Stimulated activated CD8-positive, alpha-beta memory T cell treated with anti-CD3 and anti-CD28 coated beads, Interleukin-15, amount 100 ng/mL, for 24 hours (primary cell): ENCODE results near the gene CIB4.
"Not testable (repeated sequence)": the region's sequence is repeated elsewhere in the genome, so short reads cannot be mapped to it uniquely, and the experiment has no call there.

ENCODE experiments used
- DNase-seq: peaks from one replicate; pipeline ENCODE4 v3.0.0-alpha.2; 2020; ENCODE audit warnings: low read depth

CIB4 gene

DNA sequence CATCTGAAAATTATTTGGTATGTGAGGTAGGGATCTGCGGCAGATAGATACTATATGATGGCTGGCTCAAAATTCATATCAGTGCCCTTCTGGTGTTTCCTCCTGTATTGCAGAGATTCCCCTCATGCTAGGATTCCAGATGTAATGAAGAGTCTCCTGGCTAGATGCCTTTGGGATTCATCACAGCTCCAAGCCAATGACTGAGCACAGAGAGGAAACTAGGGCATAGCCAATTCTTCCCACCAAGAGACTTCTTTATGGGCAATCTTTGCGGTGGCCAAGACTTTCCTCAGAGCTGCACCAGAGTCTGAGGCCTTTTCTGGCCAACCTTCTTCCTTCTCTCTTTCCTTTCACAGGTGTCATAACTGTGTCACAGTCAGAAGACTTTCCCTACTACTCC lies 25.5 kb upstream of the CIB4 start:
- no peak for DNase-seq

DNA sequence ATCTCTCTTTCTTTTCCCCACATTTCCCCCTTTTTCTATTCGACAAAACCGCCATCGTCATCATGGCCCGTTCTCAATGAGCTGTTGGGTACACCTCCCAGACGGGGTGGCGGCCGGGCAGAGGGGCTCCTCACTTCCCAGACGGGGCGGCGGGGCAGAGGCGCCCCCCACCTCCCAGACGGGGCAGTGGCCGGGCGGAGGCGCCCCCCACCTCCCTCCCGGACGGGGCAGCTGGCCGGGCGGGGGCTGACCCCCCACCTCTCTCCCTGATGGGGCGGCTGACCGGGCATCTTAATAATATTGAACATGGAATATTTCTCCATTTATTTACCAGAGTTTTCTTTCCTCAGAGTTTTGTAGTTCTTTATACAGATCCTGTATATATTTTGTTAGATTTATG lies 24.1 kb upstream of the CIB4 start:
- DNase-seq, result not testable (repeated sequence)

DNA sequence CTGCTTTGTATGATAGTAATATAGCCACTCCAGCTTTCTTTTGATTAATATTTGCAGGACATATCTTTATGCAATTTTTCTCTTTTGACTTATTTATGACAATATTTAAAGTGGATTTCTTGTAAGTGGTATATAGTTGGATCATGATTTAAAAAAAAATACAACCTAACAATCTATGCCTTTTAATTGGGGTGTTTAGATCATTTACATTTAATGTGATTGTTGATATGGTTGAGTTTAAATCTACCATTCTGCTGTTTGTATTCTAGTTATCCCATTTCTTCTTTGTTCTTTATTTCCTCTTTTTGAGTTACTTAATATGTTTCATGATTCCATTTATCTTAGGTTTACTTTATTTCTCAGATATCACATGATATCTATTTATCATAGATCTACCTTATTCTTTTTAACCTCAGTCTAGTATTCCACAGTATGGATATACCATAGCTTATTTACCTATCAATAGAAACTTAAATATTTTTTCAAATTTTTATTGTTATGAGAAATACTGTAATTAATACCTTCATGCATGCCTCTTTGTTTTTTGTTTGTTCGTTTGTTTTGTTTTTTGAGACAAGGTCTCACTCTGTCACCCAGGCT lies 19.3 kb upstream of the CIB4 start:
- no peak for DNase-seq

DNA sequence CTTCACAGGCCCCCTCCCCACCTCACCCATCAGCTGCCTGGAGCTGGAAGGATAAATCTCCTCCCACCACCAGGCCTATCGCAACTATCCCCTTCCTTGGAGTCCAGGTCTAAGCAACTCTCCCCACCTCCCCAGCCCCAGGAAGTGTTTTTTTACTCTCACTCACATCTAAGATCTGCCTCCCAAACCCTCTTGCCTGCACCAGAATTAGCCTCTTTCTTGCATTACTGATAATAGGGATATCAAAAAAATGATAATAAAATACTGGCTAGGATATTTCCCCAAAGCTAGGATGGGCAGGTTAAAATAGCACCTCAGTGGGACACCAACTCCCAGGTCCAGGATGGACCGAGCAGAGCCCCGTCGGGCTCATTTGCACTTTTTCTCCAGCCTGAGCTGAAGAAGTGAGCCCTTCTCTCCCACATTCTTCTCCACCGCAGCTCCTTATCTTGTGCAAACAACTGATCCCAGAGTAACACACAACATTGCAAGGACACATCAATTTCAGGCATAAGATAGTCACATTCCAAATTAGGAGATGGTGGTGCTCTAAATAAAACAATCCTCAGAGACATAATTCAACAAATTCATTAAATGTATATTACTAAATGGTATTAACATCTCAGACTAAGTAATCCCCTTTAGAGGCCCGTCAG lies 17.7 kb upstream of the CIB4 start:
- no peak for DNase-seq

DNA sequence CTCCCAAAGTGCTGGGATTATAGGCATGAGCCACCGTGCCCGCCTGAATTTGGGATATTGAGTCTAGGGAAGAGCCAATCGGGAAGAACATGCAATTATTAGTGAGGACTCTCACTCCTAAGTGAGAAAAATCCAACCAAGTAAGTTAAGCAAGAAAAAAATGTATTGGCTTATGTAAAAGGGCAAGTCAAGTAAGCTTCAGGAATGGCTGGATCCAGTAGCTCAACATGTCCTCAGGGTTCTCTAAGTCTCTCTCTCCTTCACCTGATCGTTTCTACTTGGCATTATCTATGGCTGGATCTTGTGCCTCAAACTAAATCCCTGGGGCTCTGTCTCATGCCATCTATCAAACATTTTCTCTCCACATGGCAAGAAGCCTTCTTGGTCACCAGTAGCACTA lies 16.1 kb upstream of the CIB4 start:
- DNase-seq, result no peak

DNA sequence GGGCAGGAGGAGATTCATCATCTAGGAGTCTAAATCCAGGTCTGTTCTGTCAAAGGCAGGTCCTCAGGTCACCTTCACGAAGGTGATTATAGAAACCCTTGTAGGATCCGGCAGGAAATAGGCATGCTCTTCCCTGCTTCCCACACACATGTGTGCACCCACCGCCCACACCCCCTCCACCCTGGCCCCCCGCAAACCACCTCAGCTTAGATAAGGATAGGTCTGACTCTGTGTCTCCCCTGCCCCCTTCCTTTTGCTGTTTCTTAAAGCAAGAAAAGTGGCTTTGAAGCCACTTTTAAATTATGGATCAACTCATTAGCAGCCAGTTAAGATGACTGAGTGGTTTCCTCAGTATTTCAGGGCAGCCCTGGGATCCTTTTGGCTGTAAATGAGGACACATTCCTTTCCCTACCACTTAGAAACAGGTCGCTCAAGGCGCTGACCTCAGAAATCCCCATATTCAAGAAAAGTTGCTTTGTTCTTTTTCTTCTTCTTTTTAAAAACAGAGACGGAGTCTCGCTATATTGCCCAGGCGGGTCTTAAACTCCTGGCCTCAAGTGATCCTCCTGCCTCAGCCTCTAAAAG lies 14.5 kb upstream of the CIB4 start:
- DNase-seq, result no peak

DNA sequence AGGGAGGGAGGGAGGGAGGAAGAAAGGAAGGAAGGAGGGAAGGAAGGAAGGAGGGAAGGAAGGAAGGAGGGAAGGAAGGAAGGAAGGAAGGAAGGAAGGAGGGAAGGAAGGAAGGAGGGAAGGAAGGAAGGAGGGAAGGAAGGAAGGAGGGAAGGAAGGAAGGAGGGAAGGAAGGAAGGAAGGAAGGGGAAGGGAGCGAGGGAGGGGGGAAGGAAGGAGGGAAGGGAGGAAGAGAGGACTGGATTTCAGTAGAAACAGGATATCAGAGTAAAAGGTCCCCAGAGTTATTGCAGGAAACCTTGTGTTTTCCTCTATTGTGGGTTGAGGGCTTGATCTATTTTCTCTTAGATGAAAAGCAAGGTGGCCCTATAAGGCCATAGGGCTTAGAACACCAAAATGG lies 14.0 kb upstream of the CIB4 start:
- DNase-seq, result not testable (repeated sequence)

DNA sequence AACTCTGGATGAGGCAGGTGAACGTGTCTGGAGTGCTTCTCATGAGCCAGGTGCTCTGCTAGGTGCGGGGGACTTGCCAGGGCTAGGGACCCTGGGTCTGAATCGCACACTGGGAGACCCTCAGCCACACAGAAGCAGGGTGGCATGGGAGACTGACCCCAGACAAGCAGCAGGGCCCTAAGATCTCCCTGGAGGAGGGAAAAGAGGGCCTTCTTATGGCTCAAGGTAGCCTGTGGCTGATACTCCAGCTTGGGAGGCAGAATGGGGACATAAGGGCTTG lies 12.8 kb upstream of the CIB4 start:
- DNase-seq, result no peak

DNA sequence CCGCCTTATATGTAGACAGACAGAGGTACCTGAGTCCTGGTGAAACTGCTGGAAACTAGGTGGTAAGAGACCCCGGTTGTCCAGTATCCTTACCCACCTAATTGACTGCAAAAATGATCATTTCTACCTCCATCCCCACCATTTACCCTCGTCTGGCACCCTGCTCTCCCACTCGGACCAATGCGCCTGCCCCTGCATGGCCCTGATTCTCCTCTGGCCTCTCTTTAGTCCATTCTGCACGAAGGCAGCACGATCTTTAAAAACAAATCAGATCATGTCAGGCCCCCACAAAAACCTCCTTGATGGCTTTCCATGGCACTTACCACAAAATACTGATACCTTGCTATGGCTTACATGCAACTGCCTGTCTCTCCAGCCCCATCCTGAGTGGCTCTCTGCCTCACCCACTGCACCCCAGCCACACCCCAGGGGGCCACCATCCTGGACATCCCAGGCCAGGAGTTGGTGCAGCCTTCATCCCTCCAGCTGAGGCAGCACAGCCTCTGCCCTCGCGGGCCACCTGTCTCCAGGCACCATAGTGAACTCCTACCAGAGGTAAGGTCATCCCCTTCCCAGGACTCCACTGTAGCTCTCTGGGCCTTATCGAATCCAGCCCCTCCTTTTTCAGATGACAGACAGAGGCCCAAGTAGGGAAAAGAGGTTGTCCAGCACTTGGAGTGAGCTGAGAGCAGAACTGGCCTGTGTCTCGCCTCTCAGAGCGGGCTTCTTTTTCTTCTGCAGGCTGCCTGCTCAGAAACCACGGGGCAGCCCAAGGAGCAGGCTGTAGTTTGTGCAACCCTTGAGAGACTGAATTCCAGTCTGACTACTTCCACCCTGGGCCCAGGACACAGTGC lies 12.3 kb upstream of the CIB4 start:
- no peak for DNase-seq

DNA sequence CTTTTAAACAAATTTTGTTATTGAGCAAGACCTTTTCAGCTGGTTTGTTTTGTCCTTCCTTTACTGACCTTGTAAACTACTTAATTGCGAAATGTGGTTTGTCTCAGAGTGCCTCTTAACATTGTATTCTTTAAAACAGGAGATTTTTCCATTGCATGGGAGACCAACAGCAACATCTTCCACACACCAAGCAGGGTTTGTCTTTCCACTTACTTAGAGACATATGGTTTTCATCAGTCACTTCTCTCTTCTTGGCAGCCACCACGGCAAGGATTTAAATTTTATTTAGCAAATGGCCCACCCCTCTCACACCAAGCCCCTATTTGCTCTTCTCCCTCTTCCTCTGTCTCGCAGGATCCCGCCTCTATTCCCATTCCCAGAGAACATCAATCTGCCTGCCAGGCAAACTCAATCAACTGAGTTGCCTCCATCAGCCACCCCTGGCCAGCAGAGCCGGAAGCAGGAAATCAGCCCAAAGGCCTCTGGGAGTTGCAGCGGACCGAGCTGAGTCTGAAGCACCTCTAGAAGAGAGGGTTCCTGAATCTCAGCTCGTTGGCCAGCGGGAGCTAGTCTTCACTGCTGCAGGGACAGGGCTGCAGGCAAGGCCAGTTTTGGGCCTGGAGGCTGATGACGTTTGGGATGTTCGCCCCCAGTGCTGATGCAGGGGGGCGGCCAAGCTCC lies 11.3 kb upstream of the CIB4 start:
- DNase-seq, result no peak

DNA sequence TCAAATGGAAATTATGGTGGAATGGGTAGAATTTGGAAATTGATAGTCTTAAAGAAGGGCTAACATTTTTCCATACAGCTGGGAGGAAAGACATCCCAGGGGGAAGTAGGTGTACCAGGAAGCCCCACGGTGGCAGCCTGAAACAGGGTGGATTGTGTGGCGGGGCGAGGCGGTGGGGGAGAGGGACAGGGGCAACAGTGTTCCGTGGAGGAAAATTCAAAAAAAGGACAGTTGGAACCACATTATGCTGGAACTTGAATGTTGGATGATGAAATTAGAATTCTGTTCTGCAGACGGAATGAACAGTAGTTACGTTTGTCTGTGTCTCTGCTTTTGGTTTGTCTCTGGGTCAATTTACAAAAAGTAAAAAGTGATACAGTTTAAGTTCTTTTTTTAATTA lies 10.6 kb upstream of the CIB4 start:
- DNase-seq, result no peak

DNA sequence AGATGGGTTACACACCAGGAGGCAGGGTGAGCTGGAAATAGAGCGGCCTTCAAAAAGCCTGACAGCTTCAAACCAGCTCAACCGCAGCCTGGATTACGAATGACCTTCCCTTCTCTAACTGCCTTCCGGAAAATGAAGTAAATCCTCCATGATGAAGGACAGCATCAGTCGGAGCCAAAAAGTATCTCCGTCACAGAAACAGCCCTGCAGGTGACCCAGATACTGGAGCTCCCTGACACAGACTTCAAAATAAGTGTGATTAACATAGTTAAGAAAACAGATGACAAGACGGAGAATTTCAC lies 10.3 kb upstream of the CIB4 start:
- DNase-seq, result no peak

DNA sequence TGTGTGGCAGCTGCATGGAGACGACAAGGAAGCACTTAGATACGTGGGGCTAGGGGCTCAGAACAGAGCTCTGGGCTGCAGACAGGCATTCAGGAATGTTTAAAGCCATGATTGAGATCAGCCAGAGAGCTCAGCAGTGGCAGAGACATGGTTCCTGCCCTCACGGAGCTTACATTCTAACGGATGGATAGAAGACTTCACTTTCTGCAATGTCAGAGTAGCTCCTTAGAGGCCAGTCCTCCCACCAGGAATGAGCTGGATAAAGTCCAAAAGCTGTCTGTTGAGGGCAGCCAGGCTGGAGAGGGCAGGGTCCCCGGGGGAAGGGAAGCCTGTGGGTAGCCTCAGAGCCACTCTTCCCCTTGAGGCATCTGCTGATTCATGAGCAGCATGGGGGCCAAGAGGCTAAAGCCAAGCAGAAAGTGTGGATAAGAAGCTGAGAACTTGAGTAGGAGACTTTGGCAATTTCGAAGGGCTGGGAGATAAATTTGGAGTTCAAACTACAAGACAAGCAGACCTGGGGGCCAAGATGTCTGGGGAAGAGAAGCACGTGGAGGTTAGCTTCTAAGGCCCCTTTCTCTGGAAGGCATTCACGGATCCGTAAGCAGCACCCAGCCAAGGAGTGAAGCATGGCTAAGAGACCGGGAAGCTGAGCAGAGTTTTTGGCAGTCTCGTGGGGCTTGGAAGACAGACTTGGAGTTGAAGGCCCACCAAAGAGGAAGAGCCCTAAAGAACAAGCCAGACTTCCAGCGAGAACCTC lies 9.7 kb upstream of the CIB4 start:
- DNase-seq, result no peak

DNA sequence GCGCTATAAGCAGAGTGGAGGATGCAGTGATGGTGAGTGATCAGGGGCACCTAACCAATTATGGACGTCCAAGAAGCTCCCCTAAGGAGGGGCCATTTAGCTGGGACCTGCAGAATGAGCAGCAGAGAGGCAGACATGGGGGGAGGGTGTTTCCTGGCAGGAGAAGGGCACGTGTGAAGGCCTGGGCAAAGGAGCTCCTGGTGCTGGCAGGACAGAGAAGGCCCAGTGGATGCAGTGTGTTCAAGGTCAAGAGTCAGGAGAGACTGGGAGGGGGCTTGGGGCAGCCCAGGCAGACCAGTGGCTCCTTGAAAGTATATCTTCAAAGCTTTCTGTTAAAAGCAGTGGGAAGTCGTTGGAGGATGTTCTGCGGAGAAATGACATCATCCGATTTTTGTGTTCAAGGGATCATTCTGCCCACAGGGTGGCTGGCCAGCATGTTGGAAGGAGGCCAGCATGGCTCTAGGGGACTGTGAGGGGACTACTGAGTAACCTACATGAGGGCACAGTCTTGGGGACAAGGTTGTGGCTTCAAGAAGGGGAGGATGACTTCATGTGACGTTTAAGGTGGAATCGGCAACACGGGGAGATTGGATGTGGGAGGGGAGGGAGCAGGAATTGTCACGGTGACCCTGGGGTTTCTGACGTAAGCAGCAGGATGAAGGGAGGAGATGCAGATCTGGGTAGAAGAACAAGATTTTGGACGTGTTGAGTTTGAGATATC lies 9.0 kb upstream of the CIB4 start:
- no peak for DNase-seq

DNA sequence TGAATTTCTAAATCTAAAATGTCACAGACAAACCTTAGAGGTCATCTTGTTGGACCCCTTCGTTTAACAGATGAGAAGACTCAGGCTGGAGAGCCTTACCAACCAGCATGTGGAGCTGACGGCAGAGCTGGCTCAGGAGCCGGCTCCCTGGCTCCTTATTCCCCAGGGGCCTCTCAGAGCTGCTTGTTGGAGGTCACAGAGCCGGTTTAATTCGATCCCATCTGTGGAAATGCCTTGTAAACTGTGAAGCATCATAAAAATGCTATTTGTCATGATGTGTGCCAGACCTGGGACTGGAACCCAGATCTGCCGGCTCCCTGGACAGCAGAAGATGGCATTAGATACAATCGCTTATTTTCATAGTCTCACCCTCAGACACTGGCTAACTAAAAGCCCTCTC lies 8.2 kb upstream of the CIB4 start:
- DNase-seq, result no peak

DNA sequence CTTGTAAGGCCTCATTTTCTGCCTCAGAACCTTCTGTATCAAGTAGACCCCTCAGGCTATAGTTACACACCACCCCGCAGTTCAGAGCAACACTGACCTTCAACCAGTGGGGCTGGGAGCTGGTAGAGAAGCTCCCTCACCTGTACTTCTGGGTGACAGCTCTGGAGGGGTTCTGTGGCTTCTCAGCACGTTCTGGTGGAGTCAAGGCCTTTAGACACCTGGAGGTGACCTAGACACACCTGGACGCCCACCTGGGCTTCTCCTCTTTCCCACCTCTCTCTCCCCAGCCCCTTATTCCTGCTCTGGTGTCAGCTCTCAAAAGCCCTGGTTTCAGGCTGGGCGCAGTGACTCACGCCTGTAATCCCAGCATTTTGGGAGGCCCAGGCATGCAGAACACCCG lies 7.3 kb upstream of the CIB4 start:
- DNase-seq, result no peak

DNA sequence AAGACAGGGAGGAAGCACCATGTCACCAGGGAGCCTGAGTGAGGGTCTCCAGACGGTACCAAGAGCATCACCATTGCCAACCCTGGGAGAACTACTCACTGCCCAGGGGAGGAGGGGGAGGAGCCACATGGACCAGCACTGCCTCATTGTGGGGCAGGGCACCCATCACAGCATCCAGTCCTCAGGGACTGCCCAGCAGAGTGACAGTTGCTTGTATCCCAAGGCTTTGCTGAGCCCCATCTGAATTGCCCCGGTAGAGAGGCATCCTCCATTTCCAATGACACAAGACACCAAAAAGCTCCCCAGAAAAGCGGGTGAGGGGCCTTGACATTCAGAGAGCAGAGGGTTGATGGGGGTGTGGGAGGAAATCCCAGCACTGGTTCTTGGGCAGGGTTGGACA lies 6.8 kb upstream of the CIB4 start:
- DNase-seq, result no peak

DNA sequence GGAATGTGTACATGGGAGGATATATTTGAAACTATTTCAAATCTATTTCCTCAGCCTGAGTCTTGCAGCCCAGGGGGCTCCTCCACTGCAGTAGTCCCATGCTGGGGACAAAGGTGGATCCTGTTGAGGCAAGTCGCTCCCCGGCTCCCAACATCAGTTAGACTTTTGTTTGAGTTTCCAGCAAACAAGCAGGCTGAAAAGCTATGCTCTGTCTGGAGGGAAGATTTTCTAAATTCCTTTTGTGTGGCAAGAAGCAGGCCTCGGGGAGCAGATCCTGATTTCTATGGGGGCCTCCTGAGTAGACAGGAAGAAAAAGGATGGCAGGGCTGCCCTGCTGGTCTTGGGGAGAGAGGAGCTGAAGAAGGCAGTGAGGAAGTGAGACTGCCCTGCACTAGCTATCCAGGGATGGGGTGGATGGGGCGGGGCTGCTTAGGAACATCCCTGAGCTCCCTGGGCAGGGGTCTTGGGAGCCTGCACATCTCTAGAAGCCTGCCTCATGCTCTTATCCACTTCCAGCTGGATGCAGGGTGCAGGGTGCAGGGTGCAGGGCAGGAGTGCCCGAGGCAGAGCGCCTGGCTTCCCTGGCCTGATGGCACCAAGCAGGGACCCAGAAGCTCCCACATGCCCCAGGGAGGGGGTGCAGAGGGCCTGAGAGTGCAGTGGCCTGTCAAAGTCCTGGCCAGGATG lies 6.0 kb upstream of the CIB4 start:
- no peak for DNase-seq

DNA sequence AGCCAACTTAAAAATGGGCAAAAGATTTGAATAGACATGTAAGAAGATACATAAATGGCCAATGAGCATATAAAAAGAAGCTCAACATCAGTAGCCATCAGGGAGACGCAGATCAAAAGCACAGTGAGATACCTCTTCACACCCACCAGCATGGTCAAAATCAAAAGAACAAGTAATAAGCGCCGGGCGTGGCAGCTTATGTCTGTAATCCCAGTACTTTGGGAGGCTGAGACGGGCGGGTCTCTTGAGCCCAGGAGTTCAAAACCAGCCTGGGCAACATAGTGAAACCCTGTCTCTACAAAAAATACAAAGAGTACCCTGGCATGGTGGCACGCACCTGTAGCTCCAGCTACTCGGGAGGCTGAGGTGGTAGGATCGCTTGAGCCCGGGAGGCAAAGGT lies 4.6 kb upstream of the CIB4 start:
- DNase-seq, result no peak

DNA sequence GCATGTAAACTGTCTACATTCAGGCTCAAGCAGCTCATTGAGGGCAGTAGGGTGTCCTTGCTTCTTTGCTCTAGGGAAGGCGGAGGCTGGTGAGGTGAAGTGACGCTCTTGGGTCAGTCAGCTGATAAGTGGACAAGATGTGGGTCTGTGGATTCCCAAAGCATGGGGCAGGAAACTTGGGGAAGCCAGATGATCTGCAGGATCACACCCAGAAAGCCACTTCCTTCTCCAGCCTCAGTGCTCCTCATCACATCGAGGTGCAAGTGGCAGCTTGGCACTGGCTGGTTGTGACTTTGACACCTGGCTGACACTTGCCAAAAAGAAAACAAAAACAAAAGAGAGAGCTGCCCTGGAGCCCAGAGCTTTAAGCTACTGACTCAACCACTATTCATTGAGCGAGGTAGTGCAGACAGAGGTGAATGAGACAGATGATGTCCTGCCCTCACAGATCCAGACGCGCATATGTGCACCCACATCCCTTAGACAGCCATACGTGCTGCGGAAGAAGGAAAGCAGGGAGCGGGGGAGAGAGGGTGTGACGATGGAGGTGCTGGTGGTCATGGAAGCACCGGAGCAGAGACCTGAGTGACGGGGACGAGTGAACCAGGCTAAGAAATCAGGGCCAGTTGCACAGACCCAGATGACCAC lies 3.1 kb upstream of the CIB4 start:
- DNase-seq, result no peak
